CD4-positive, alpha-beta T cell treated with Interleukin-6 for 4 hours (primary cell): ENCODE data around the gene HNRNPAB.
"Not testable (repeated sequence)": the region's sequence is repeated elsewhere in the genome, so short reads cannot be mapped to it uniquely, and the experiment has no call there.

Source experiments
- DNase-seq: peaks from one replicate; pipeline ENCODE4 v3.0.0-alpha.2; 2020; ENCODE audit warnings: mixed read lengths

HNRNPAB gene

GRCh38 chr5:178232124-178232919, 28.0 kb downstream of the HNRNPAB start, which contains the start of gene PHYKPL:
PHYKPL (minus strand) TSS chr5:178232802; CDS start chr5:178232550, 252 bp downstream.
- DNase-seq, result peak; percentile 80

- DNase-seq, result no peak
Measured at GRCh38 chr5:178232920-178233429, 28.6 kb downstream of the HNRNPAB start.

GRCh38 chr5:178234121-178234749, 29.9 kb downstream of the HNRNPAB start:
- DNase-seq, result no peak

- DNase-seq, result peak; percentile 86
Measured at GRCh38 chr5:178234750-178235587, 30.6 kb downstream of the HNRNPAB start.

- no peak for DNase-seq
Measured at GRCh38 chr5:178235588-178235974, 31.2 kb downstream of the HNRNPAB start.

- no peak for DNase-seq
Measured at GRCh38 chr5:178236126-178236525, 31.8 kb downstream of the HNRNPAB start.

- no peak for DNase-seq
Measured at GRCh38 chr5:178236679-178237078, 32.3 kb downstream of the HNRNPAB start.

GRCh38 chr5:178237431-178238312, 33.3 kb downstream of the HNRNPAB start:
- DNase-seq, result no peak

GRCh38 chr5:178238313-178238635, 33.9 kb downstream of the HNRNPAB start:
- DNase-seq, result no peak

GRCh38 chr5:178238711-178239592, 34.6 kb downstream of the HNRNPAB start:
- peak; percentile 24 for DNase-seq

GRCh38 chr5:178239626-178240301, 35.4 kb downstream of the HNRNPAB start:
- not testable (repeated sequence) for DNase-seq

- no peak for DNase-seq
Measured at GRCh38 chr5:178240341-178240741, 36.0 kb downstream of the HNRNPAB start.

- DNase-seq, result no peak
Measured at GRCh38 chr5:178240766-178241165, 36.4 kb downstream of the HNRNPAB start.

GRCh38 chr5:178241231-178241663, 36.9 kb downstream of the HNRNPAB start:
- DNase-seq, result no peak

GRCh38 chr5:178241688-178242231, 37.4 kb downstream of the HNRNPAB start:
- DNase-seq, result no peak

GRCh38 chr5:178242416-178242815, 38.1 kb downstream of the HNRNPAB start:
- no peak for DNase-seq

GRCh38 chr5:178244576-178244975, 40.2 kb downstream of the HNRNPAB start:
- no peak for DNase-seq

GRCh38 chr5:178245389-178245788, 41.1 kb downstream of the HNRNPAB start:
- no peak for DNase-seq

GRCh38 chr5:178246624-178247279, 42.4 kb downstream of the HNRNPAB start:
- DNase-seq, result no peak
